ENCODE results near the gene CHRNA9. TPM values are rescaled to one million over a fixed set of nuclear protein-coding genes. Genes with fewer than 3 reads are reported as not detected.

The CHRNA9 gene
- total RNA-seq, 1 donor from 2014 or later = not detected

- no peak overlapping the region for H3K4me3 ChIP-seq (ENCODE audit: low read depth, low read length)
- no peak for TF ChIP-seq CTCF (conservative IDR thresholded peaks at IDR 0.05; ENCODE audit: low read depth, low read length)
- DNase-seq (ENCODE audit: low read depth) = no peak
These were observed 29.6 kb upstream of the CHRNA9 start for GRCh38 chr4:40305328-40306170.

GRCh38 chr4:40306226-40306625 is 28.9 kb upstream of the CHRNA9 start:
- DNase-seq (ENCODE audit: low read depth) = no peak
- no peak overlapping the region for H3K4me3 ChIP-seq (ENCODE audit: low read depth, low read length)
- no peak for TF ChIP-seq CTCF (conservative IDR thresholded peaks at IDR 0.05; ENCODE audit: low read depth, low read length)

- no peak for TF ChIP-seq CTCF (conservative IDR thresholded peaks at IDR 0.05; ENCODE audit: low read depth, low read length)
- no peak for DNase-seq (ENCODE audit: low read depth)
- no peak overlapping the region for H3K4me3 ChIP-seq (ENCODE audit: low read depth, low read length)
These were observed 28.2 kb upstream of the CHRNA9 start for GRCh38 chr4:40306976-40307375.

- no peak overlapping the region for H3K4me3 ChIP-seq (ENCODE audit: low read depth, low read length)
- no peak for TF ChIP-seq CTCF (conservative IDR thresholded peaks at IDR 0.05; ENCODE audit: low read depth, low read length)
- DNase-seq (ENCODE audit: low read depth) = no peak
These were observed 27.3 kb upstream of the CHRNA9 start for GRCh38 chr4:40307627-40308497.

- DNase-seq (ENCODE audit: low read depth) = no peak
- no peak for TF ChIP-seq CTCF (conservative IDR thresholded peaks at IDR 0.05; ENCODE audit: low read depth, low read length)
- H3K4me3 ChIP-seq (ENCODE audit: low read depth, low read length) = no peak overlapping the region
These were observed 26.5 kb upstream of the CHRNA9 start for GRCh38 chr4:40308528-40309122.

GRCh38 chr4:40309250-40309774 is 25.8 kb upstream of the CHRNA9 start:
- peak; percentile 20 for DNase-seq (ENCODE audit: low read depth)
- H3K4me3 ChIP-seq (ENCODE audit: low read depth, low read length) = peak overlapping the region; percentile 5
- TF ChIP-seq CTCF (conservative IDR thresholded peaks at IDR 0.05; ENCODE audit: low read depth, low read length) = peak; percentile 90

Measured in epithelial cell of proximal tubule (primary cell).